GM23248 (cell line): ENCODE measurements around the gene ZBTB20.

ENCODE experiments used
- EZH2 ChIP-seq: fragments of 200-600 bp; sonication (generic); IDR thresholded peaks from 2 replicates; pipeline ENCODE4 v1.6.1; 2018; ENCODE audit warnings: antibody characterized with exemption, mild to moderate bottlenecking; ENCODE audit not compliant: insufficient read depth, poor library complexity, severe bottlenecking
- EZH2phosphoT487 ChIP-seq: fragments of 200-600 bp; sonication (generic); IDR thresholded peaks from 2 replicates; pipeline ENCODE4 v1.6.1; 2018; ENCODE audit warnings: antibody characterized with exemption, moderate library complexity, mild to moderate bottlenecking, low read depth; ENCODE audit not compliant: insufficient read depth

DNA sequence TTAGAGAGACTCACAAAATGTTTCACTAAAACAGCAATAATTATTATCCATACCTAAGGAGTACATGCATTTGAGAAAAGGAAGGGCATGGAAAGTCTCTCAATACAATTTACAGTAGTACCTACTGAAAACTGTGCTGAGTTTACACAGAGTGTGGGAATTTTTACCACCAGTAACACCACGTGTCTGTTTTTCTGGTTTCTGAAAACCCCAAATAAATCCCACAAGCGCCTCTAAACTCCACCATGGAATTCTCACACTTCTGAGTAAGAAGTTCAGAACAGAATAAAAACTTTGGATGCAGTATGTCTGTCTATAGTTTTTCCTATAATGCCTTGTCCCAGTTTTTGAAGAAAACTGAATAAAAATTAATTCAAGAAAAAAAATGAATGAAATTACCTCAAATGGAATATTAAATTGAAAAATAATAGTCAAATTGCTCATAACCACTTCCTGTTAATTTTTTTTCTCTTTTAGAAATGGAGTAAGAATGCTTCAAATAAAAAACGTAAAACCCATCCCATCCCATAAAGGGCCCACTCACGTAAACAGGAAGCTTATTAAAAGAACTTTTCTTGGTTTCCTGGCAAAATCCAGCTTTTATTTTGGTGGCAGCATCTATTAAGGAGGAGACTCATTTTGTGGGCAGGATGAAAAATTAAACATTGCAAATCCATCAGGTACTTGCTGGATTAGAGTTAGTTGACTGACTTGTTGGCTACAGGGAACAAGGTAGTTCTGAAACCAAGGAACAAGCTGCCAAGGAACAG lies 475.2 kb downstream of the ZBTB20 start:
- TF ChIP-seq EZH2phosphoT487 (no peak), EZH2 (no peak)
